Neural cell (in vitro differentiated cells): Measurements from ENCODE around the gene SLC9A3. TPM values are rescaled to one million over a fixed set of nuclear protein-coding genes. Genes with fewer than 3 reads are reported as not detected.

Experiments used
- H2AFZ ChIP-seq: fragments of 200-600, 300-800 bp; sonication (generic), shearing (Covaris generic); 2 replicates; pipeline ENCODE4 v1.6.0; 2014; ENCODE audit warnings: low read depth, mild to moderate bottlenecking, antibody characterized with exemption, low read length, moderate library complexity
- H3F3A ChIP-seq: fragments of 200-600 bp; shearing (Covaris generic); 2 replicates; pipeline ENCODE4 v1.6.1; 2016; ENCODE audit warnings: mild to moderate bottlenecking, moderate library complexity, mixed read lengths, antibody characterized with exemption, low read length; ENCODE audit not compliant: insufficient read depth, poor library complexity, severe bottlenecking
- H3K27ac ChIP-seq: fragments of 200-600, 300-800 bp; sonication (generic), shearing (Covaris generic); 2 replicates; pipeline ENCODE4 v1.5.1; 2014; ENCODE audit warnings: mild to moderate bottlenecking, low read length, moderate library complexity
- H3K27me3 ChIP-seq: fragments of 300-800, 200-600 bp; sonication (generic), shearing (Covaris generic); 2 replicates; pipeline ENCODE4 v1.6.0; 2014; ENCODE audit warnings: mild to moderate bottlenecking, low read depth, low read length, moderate library complexity; ENCODE audit not compliant: insufficient read depth
- H3K36me3 ChIP-seq: fragments of 300-800, 200-600 bp; sonication (generic), shearing (Covaris generic); 2 replicates; pipeline ENCODE4 v1.5.1; 2014; ENCODE audit warnings: mild to moderate bottlenecking, antibody characterized with exemption, low read length, moderate library complexity; ENCODE audit not compliant: insufficient read depth
- H3K4me2 ChIP-seq: fragments of 300-800, 200-600 bp; sonication (generic), shearing (Covaris generic); 2 replicates; pipeline ENCODE4 v1.6.0; 2014; ENCODE audit warnings: mild to moderate bottlenecking, low read length
- H3K4me3 ChIP-seq: fragments of 300-800, 200-600 bp; sonication (generic), shearing (Covaris generic); 2 replicates; pipeline ENCODE4 v1.5.1; 2014; ENCODE audit warnings: mild to moderate bottlenecking, low read length, moderate library complexity
- H3K79me2 ChIP-seq: fragments of 200-600 bp; shearing (Covaris generic); replicated peaks from 2 replicates; pipeline ENCODE4 v1.6.0; 2014; ENCODE audit warnings: mild to moderate bottlenecking, low read length, moderate library complexity; ENCODE audit not compliant: insufficient read depth
- H3K9ac ChIP-seq: fragments of 300-800, 200-600 bp; sonication (generic), shearing (Covaris generic); 2 replicates; pipeline ENCODE4 v1.6.1; 2016; ENCODE audit warnings: mild to moderate bottlenecking, low read length, mixed read lengths
- H3K9me2 ChIP-seq: fragments of 200-600 bp; shearing (Covaris generic); 2 replicates; pipeline ENCODE4 v1.6.1; 2016; ENCODE audit warnings: mild to moderate bottlenecking, low read length, mixed read lengths; ENCODE audit not compliant: insufficient read depth
- H3K9me3 ChIP-seq: fragments of 200-600, 300-800 bp; sonication (generic), shearing (Covaris generic); 2 replicates; pipeline ENCODE4 v1.6.1; 2016; ENCODE audit warnings: mild to moderate bottlenecking, mixed run types, low read length, moderate library complexity, mixed read lengths
- H4K20me1 ChIP-seq: fragments of 200-600 bp; shearing (Covaris generic); 2 replicates; pipeline ENCODE4 v1.6.1; 2016; ENCODE audit warnings: mild to moderate bottlenecking, mixed run types; ENCODE audit not compliant: insufficient read depth
- EP300 ChIP-seq: fragments of 450-650 bp; conservative IDR thresholded peaks from 2 replicates; pipeline ENCODE4 v1.6.1; 2014; ENCODE audit warnings: antibody characterized with exemption, mild to moderate bottlenecking, moderate library complexity; ENCODE audit not compliant: poor library complexity, severe bottlenecking
- EZH2 ChIP-seq: fragments of 200-600, 300-800 bp; shearing (Covaris generic), sonication (generic); IDR thresholded peaks from 2 replicates; pipeline ENCODE4 v1.6.1; 2014; ENCODE audit warnings: antibody characterized with exemption, low read length, borderline replicate concordance, mild to moderate bottlenecking; ENCODE audit not compliant: insufficient read depth, poor library complexity, severe bottlenecking
- MXI1 ChIP-seq: fragments of 450-650 bp; conservative IDR thresholded peaks from 2 replicates; pipeline ENCODE4 v1.6.1; 2014; ENCODE audit warnings: antibody characterized with exemption, mild to moderate bottlenecking; ENCODE audit not compliant: poor library complexity, severe bottlenecking
- POLR2AphosphoS5 ChIP-seq: IDR thresholded peaks from 2 replicates; pipeline ENCODE4 v1.6.1; 2012
- RAD21 ChIP-seq: fragments of 450-650 bp; conservative IDR thresholded peaks from 2 replicates; pipeline ENCODE4 v1.6.1; 2014; ENCODE audit warnings: antibody characterized with exemption, mild to moderate bottlenecking, moderate library complexity
- SMC3 ChIP-seq: fragments of 450-650 bp; conservative IDR thresholded peaks from 2 replicates; pipeline ENCODE4 v1.6.1; 2014; ENCODE audit warnings: antibody characterized with exemption, mild to moderate bottlenecking, moderate library complexity; ENCODE audit not compliant: poor library complexity
- TAF1 ChIP-seq: IDR thresholded peaks from 2 replicates; pipeline ENCODE4 v1.6.1; 2012; ENCODE audit warnings: low read depth
- polyA plus RNA-seq: library from polyadenylated mRNA; depleted of rRNA; stranded (reverse); fragments of >200 nt; gene quantifications from 2 replicates; pipeline ENCODE4 v1.2.3, GENCODE V29; 2014
- TF ChIP-seq, protein P1 (sequence below): IDR thresholded peaks from 2 replicates; pipeline ENCODE4 v1.6.1; 2012; ENCODE audit warnings: borderline replicate concordance
- TF ChIP-seq, protein P2 (sequence below): fragments of 450-650 bp; IDR thresholded peaks from 2 replicates; pipeline ENCODE4 v1.5.1; 2014; ENCODE audit warnings: antibody characterized with exemption, mild to moderate bottlenecking, moderate library complexity; ENCODE audit not compliant: poor library complexity, severe bottlenecking

SLC9A3 gene
- polyA plus RNA-seq, 1 donor from 2014 or later: 4.0 TPM

DNA sequence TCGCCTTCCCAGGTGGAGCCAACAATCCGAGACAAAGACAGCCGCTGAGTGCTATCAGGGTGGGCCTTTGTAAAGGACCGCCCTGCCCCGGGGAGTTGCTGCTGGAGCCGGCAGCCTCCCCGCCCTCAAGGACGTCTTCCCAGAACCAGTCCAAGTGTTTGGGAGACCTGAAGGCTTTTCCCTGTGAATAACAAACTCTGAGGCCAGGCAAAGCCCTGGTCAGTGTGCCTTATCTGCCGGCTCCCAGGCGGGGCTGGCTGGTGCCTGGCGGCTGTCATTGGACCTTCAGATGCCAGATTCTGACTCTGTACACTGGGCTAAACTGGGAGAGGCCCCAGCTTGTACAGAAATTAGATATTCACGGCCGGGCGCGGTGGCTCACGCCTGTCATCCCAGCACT is 2.1 kb downstream of the SLC9A3 start:
- no peaks in the 10 kb centered on the region for H3K9me2 ChIP-seq
- H3K9ac ChIP-seq: no peak overlapping the region
- no peaks in the 10 kb centered on the region for H3F3A ChIP-seq
- H3K27me3 ChIP-seq: peaks cover 54% of the 10 kb centered on the region
- H4K20me1 ChIP-seq: no peaks in the 10 kb centered on the region
- no peak overlapping the region for H2AFZ ChIP-seq
- no peak overlapping the region for H3K27ac ChIP-seq
- no peaks in the 10 kb centered on the region for H3K36me3 ChIP-seq
- no peak overlapping the region for H3K4me3 ChIP-seq
- no peaks in the 10 kb centered on the region for H3K79me2 ChIP-seq
- H3K9me3 ChIP-seq: no peaks in the 10 kb centered on the region
- H3K4me2 ChIP-seq: no peak overlapping the region
- no peak for TF ChIP-seq POLR2AphosphoS5
- TF ChIP-seq RAD21: no peak
- no peak for TF ChIP-seq MXI1
- TF ChIP-seq EP300: no peak
- TF ChIP-seq TAF1: no peak
- TF ChIP-seq, protein P1, sequence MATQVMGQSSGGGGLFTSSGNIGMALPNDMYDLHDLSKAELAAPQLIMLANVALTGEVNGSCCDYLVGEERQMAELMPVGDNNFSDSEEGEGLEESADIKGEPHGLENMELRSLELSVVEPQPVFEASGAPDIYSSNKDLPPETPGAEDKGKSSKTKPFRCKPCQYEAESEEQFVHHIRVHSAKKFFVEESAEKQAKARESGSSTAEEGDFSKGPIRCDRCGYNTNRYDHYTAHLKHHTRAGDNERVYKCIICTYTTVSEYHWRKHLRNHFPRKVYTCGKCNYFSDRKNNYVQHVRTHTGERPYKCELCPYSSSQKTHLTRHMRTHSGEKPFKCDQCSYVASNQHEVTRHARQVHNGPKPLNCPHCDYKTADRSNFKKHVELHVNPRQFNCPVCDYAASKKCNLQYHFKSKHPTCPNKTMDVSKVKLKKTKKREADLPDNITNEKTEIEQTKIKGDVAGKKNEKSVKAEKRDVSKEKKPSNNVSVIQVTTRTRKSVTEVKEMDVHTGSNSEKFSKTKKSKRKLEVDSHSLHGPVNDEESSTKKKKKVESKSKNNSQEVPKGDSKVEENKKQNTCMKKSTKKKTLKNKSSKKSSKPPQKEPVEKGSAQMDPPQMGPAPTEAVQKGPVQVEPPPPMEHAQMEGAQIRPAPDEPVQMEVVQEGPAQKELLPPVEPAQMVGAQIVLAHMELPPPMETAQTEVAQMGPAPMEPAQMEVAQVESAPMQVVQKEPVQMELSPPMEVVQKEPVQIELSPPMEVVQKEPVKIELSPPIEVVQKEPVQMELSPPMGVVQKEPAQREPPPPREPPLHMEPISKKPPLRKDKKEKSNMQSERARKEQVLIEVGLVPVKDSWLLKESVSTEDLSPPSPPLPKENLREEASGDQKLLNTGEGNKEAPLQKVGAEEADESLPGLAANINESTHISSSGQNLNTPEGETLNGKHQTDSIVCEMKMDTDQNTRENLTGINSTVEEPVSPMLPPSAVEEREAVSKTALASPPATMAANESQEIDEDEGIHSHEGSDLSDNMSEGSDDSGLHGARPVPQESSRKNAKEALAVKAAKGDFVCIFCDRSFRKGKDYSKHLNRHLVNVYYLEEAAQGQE: no peak
- no peak for TF ChIP-seq SMC3
- TF ChIP-seq EZH2: no peak
- TF ChIP-seq, protein P2, sequence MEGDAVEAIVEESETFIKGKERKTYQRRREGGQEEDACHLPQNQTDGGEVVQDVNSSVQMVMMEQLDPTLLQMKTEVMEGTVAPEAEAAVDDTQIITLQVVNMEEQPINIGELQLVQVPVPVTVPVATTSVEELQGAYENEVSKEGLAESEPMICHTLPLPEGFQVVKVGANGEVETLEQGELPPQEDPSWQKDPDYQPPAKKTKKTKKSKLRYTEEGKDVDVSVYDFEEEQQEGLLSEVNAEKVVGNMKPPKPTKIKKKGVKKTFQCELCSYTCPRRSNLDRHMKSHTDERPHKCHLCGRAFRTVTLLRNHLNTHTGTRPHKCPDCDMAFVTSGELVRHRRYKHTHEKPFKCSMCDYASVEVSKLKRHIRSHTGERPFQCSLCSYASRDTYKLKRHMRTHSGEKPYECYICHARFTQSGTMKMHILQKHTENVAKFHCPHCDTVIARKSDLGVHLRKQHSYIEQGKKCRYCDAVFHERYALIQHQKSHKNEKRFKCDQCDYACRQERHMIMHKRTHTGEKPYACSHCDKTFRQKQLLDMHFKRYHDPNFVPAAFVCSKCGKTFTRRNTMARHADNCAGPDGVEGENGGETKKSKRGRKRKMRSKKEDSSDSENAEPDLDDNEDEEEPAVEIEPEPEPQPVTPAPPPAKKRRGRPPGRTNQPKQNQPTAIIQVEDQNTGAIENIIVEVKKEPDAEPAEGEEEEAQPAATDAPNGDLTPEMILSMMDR: no peak

DNA sequence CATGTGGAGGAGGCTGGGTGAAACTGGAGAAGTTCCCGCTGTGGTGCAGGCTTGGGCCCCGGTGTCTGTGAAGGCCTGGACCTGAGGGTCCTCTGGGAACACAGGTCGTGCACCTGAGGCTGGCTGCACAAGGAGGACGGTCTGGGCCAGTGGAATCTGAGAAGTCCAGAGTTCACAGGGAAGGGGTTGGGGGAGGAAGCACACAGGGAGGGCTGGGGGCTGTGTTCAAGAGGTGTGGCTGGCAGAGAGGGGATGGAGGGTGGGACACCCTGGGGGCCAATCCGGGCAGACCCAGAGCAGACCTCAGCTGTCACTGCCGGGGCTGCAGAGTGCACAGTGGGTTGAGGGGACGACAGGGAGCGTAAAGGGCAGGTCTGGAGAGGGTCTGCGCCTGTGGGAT is 2.6 kb downstream of the SLC9A3 start:
- no peaks in the 10 kb centered on the region for H3F3A ChIP-seq
- H3K9ac ChIP-seq: no peak overlapping the region
- H3K9me3 ChIP-seq: no peaks in the 10 kb centered on the region
- no peaks in the 10 kb centered on the region for H4K20me1 ChIP-seq
- no peaks in the 10 kb centered on the region for H3K79me2 ChIP-seq
- no peaks in the 10 kb centered on the region for H3K36me3 ChIP-seq
- H3K9me2 ChIP-seq: no peaks in the 10 kb centered on the region
- H3K4me2 ChIP-seq: no peak overlapping the region
- H2AFZ ChIP-seq: no peak overlapping the region
- H3K27ac ChIP-seq: no peak overlapping the region
- TF ChIP-seq EZH2 (no peak), MXI1 (no peak), RAD21 (no peak), SMC3 (no peak), POLR2AphosphoS5 (no peak), TAF1 (no peak), EP300 (no peak)
- TF ChIP-seq, protein P2: no peak
- TF ChIP-seq, protein P1: no peak
- peaks cover 50% of the 10 kb centered on the region for H3K27me3 ChIP-seq
- no peak overlapping the region for H3K4me3 ChIP-seq
